Measurements from ENCODE around the gene MBD6.

The MBD6 gene

DNA sequence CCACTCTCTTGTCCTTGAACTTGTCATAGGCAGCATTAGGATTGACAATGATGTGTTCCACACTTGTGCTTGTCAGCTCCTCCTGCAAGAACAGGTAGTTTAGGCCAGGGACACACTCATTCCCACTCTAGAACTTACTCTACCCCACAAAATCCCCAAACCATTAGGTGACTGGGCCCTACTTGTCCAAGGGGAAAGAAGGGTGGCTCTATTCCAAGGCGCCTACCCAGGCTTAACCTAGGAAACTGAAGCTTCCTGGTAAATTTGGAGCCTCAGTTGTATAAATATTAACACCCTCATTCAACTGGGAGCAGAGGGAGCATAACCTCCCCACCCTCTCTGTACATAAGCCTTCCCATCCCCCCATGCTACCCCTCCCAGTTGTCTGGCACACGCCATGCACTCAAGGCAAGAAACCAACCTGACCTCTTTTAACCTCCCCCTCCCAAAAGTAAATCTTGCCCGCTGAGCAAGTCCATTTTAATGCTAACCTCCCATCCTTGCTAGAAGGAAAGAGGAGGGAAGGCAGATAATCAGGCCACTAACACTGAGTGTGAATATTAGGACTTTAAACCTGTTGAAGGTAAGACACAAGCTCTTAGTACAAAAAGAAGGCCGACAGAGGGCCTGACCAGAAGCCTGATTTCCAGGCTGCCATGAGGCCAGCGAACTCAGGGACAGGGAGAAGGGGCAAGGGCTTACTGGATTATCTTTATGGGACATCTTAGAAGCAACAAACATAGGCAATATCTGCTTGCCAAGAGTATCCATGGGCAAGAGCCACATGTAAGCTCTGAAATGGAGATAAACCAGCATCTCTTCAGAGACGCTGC, 13.4 kb downstream of the MBD6 start:
- Histone ChIP-seq H3K9me3 (ENCODE audit: severe bottlenecking) (no peaks in the 10 kb centered on the region), H3K36me3 (peaks cover 80% of the 10 kb centered on the region), H3K4me3 (ENCODE audit: low read depth, low read length) (no peak overlapping the region), H3K27me3 (ENCODE audit: insufficient read depth, low read depth, severe bottlenecking) (no peaks in the 10 kb centered on the region), H3K27ac (no peak overlapping the region)
- no peak for DNase-seq
- TF ChIP-seq, protein P1, sequence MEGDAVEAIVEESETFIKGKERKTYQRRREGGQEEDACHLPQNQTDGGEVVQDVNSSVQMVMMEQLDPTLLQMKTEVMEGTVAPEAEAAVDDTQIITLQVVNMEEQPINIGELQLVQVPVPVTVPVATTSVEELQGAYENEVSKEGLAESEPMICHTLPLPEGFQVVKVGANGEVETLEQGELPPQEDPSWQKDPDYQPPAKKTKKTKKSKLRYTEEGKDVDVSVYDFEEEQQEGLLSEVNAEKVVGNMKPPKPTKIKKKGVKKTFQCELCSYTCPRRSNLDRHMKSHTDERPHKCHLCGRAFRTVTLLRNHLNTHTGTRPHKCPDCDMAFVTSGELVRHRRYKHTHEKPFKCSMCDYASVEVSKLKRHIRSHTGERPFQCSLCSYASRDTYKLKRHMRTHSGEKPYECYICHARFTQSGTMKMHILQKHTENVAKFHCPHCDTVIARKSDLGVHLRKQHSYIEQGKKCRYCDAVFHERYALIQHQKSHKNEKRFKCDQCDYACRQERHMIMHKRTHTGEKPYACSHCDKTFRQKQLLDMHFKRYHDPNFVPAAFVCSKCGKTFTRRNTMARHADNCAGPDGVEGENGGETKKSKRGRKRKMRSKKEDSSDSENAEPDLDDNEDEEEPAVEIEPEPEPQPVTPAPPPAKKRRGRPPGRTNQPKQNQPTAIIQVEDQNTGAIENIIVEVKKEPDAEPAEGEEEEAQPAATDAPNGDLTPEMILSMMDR (IDR thresholded peaks at IDR 0.05; ENCODE audit: low read depth, low read length), result no peak

DNA sequence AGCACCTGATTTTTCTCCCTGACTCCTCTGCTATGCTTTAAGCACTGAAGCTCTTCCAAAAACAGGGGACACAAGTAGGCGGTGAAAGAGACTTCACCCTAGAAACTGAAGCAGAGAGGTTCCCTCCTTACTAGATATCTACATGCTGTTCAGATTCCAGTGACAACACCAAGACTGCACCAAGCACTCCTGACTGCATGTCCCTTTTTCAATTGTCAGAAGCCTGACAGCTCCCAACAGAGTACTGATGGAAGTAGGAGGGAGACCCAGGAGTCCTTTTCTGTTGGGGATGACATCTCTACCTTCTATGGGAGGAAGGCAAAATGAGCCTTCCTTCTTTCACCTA, 13.9 kb downstream of the MBD6 start:
- Histone ChIP-seq H3K36me3 (peaks cover 79% of the 10 kb centered on the region), H3K4me3 (ENCODE audit: low read depth, low read length) (no peak overlapping the region), H3K27me3 (ENCODE audit: insufficient read depth, low read depth, severe bottlenecking) (no peaks in the 10 kb centered on the region), H3K9me3 (ENCODE audit: severe bottlenecking) (no peaks in the 10 kb centered on the region), H3K27ac (no peak overlapping the region)
- no peak for DNase-seq
- TF ChIP-seq, protein P1 (IDR thresholded peaks at IDR 0.05; ENCODE audit: low read depth, low read length), result no peak

DNA sequence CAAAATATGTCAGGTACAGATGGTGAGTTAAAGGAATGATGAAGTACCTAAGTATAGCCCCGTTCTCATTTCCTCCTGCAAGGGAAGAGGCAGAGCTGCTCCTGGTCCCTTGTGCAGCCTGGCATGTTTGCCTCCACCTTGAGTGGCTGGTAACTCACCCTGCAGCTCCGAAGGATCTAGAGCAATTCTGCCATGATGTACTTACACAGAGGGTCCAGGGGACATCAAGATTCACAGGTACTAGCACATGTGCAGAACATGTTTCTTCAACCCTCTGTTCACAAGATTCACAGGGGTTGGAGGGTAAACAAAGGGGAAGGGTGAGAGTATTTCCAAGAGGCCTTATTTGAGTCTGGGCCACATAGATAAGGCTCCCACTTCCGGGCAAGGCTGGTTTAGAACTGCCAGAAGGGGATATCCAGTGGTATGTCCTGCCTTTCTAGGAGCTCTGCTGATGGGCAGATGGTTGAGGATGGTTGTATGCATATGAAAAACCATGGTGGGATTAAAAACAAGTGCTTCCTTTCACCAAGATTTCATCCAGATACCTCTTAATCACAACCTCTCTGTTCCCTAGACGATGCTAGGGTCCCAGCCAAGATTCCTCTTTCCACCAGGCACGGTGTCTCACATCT, 16.6 kb downstream of the MBD6 start:
- Histone ChIP-seq H3K4me3 (ENCODE audit: low read depth, low read length) (no peak overlapping the region), H3K9me3 (ENCODE audit: severe bottlenecking) (no peaks in the 10 kb centered on the region), H3K27me3 (ENCODE audit: insufficient read depth, low read depth, severe bottlenecking) (no peaks in the 10 kb centered on the region), H3K36me3 (peaks cover 64% of the 10 kb centered on the region), H3K27ac (no peak overlapping the region)
- DNase-seq, result no peak
- TF ChIP-seq, protein P1 (IDR thresholded peaks at IDR 0.05; ENCODE audit: low read depth, low read length), result no peak

DNA sequence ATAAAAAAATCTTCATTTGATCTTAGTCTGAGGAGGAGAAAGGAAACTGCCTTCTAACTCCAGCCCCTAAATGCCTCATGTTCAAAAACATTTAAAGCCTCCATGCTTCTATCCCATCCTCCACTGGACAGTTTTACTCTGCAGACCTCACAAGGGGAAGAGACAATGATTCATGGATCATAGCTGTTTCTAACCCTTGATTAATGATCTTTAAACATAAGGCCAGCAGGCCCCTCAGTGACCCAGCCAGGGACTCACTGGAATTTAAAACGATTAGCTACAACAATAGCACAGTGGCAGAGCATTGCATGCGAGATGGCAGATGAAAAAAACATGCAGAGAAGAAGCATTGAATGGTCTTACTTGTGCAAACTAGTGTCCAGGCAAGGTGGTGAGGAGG, 18.4 kb downstream of the MBD6 start:
- TF ChIP-seq, protein P1 (IDR thresholded peaks at IDR 0.05; ENCODE audit: low read depth, low read length), result no peak
- peaks cover 57% of the 10 kb centered on the region for H3K36me3 ChIP-seq
- no peak overlapping the region for H3K4me3 ChIP-seq (ENCODE audit: low read depth, low read length)
- H3K9me3 ChIP-seq (ENCODE audit: severe bottlenecking), result no peaks in the 10 kb centered on the region
- peak; percentile 38 for DNase-seq
- H3K27me3 ChIP-seq (ENCODE audit: insufficient read depth, low read depth, severe bottlenecking), result no peaks in the 10 kb centered on the region
- H3K27ac ChIP-seq, result peak overlapping the region; percentile 51

DNA sequence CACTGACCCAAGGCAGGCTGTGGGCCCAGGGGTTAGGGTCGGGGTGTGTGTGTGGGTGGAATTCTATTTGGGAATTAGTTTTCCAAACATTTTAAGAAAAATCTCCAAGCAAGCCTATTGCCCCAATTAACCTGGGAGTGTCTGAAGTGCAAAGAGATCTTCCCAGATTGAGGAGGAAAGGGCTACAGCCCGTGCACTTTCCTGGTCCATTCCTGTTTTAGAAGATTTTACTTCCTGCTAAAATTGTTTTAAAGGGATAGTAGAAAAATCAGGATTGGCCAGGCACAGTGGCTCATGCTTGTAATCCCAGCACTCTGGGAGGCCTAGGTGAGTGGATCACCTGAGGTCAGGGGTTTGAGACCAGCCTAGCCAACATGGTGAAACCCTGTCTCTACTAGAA, 19.1 kb downstream of the MBD6 start:
- TF ChIP-seq, protein P1 (IDR thresholded peaks at IDR 0.05; ENCODE audit: low read depth, low read length), result no peak
- H3K4me3 ChIP-seq (ENCODE audit: low read depth, low read length), result no peak overlapping the region

More for the DNA sequence above, 19.1 kb downstream of the MBD6 start:
- peak overlapping the region; percentile 51 for H3K27ac ChIP-seq
- peaks cover 50% of the 10 kb centered on the region for H3K36me3 ChIP-seq
- H3K9me3 ChIP-seq (ENCODE audit: severe bottlenecking), result no peaks in the 10 kb centered on the region
- no peak for DNase-seq
- H3K27me3 ChIP-seq (ENCODE audit: insufficient read depth, low read depth, severe bottlenecking), result no peaks in the 10 kb centered on the region
